Measurements from ENCODE around the gene RASSF5. TPM values are rescaled to one million over a fixed set of nuclear protein-coding genes. Genes with fewer than 3 reads are reported as not detected.
"Not testable (repeated sequence)": the region's sequence is repeated elsewhere in the genome, so short reads cannot be mapped to it uniquely, and the experiment has no call there.

RASSF5 gene
- total RNA-seq, 2 donors from 2014 or later = 212 to 239 TPM

- Mint-ChIP-seq H3K27ac (peak overlapping the region; percentile 88 to 91), H3K36me3 (peaks cover 0 to 48% of the 10 kb centered on the region in 2 donors), H3K9me3 (no peaks in the 10 kb centered on the region)
- no peak for DNase-seq (ENCODE audit: low spot score in 2 of 2)
- peak in 1 of 2 donors; percentile 46 for ATAC-seq
Measured at GRCh38 chr1:206471415-206471801, 35.9 kb upstream of the RASSF5 start.

- Mint-ChIP-seq H3K36me3 (peaks cover 0 to 52% of the 10 kb centered on the region in 2 donors), H3K9me3 (no peaks in the 10 kb centered on the region), H3K27ac (peak overlapping the region; percentile 91 to 92)
- DNase-seq (ENCODE audit: low spot score in 2 of 2) (no peak), ATAC-seq (peak in 1 of 2 donors; percentile 25)
Measured at GRCh38 chr1:206472024-206472423, 35.3 kb upstream of the RASSF5 start.

DNA sequence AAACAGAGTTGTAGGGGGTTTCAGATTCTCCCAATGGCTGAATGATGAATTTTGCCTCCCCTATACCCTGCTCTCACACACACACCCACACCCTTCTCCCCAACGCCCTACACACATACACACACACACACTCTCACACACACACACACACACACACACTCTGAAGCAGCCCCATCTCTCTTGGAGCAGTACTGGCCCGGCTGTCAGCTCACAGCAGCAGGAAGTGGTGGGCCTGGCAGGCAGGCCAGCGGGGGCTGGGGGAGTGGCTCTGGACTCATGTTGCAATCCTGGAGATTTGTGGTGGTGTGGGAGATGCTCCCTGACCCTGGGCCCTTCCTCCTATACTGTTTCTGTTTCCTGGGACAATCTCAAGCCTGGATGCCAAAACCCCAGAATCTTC is 34.9 kb upstream of the RASSF5 start:
- no peak for DNase-seq (ENCODE audit: low spot score in 2 of 2)
- Mint-ChIP-seq H3K27ac (peak overlapping the region; percentile 91 to 92), H3K36me3 (peaks cover 0 to 54% of the 10 kb centered on the region in 2 donors), H3K9me3 (no peaks in the 10 kb centered on the region)
- peak in 1 of 2 donors; percentile 3 for ATAC-seq

- peaks cover 0 to 54% of the 10 kb centered on the region in 2 donors for H3K36me3 Mint-ChIP-seq
- ATAC-seq = no peak
- DNase-seq (ENCODE audit: low spot score in 2 of 2) = no peak
- peak overlapping the region in 1 of 2 donors; percentile 91 for H3K27ac Mint-ChIP-seq
- no peaks in the 10 kb centered on the region for H3K9me3 Mint-ChIP-seq
Measured at GRCh38 chr1:206472886-206473285, 34.4 kb upstream of the RASSF5 start.

GRCh38 chr1:206476058-206476457 is 31.3 kb upstream of the RASSF5 start:
- no peak for DNase-seq (ENCODE audit: low spot score in 2 of 2)
- peaks cover 0 to 51% of the 10 kb centered on the region in 2 donors for H3K36me3 Mint-ChIP-seq
- no peaks in the 10 kb centered on the region for H3K9me3 Mint-ChIP-seq
- ATAC-seq = no peak
- peak overlapping the region; percentile 46 to 76 for H3K27ac Mint-ChIP-seq

DNA sequence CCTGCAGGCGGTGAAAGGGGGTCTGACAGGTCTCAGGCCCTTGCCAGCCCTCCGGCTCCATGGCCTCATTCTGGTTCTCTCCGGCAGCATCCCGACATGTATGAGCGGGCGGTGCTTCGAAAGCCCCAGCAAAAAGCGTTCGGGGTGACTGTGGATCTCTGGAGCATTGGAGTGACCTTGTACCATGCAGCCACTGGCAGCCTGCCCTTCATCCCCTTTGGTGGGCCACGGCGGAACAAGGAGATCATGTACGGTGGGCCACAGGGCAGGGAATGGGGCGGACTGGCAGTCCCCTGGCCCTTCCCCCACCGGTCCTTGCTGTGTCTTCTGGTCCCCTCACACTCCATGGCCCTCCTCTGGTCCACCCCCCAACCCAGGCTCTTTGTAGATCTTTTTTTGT is 30.7 kb upstream of the RASSF5 start:
- no peak for ATAC-seq
- H3K27ac Mint-ChIP-seq = peak overlapping the region in 1 of 2 donors; percentile 76
- peaks cover 0 to 46% of the 10 kb centered on the region in 2 donors for H3K36me3 Mint-ChIP-seq
- H3K9me3 Mint-ChIP-seq = no peaks in the 10 kb centered on the region
- no peak for DNase-seq (ENCODE audit: low spot score in 2 of 2)

GRCh38 chr1:206477110-206477509 is 30.2 kb upstream of the RASSF5 start:
- DNase-seq (ENCODE audit: low spot score in 2 of 2) = no peak
- no peak for ATAC-seq
- Mint-ChIP-seq H3K27ac (no peak overlapping the region), H3K9me3 (no peaks in the 10 kb centered on the region), H3K36me3 (peaks cover 0 to 41% of the 10 kb centered on the region in 2 donors)

GRCh38 chr1:206477581-206478380 is 29.6 kb upstream of the RASSF5 start:
- no peaks in the 10 kb centered on the region for H3K9me3 Mint-ChIP-seq
- DNase-seq (ENCODE audit: low spot score in 2 of 2) (no peak), ATAC-seq (no peak)
- H3K36me3 Mint-ChIP-seq = peaks cover 0 to 35% of the 10 kb centered on the region in 2 donors
- peak overlapping the region in 1 of 2 donors; percentile 37 for H3K27ac Mint-ChIP-seq

- ATAC-seq = no peak
- H3K27ac Mint-ChIP-seq = no peak overlapping the region
- H3K36me3 Mint-ChIP-seq = peaks cover 0 to 35% of the 10 kb centered on the region in 2 donors
- DNase-seq (ENCODE audit: low spot score in 2 of 2) = no peak
- no peaks in the 10 kb centered on the region for H3K9me3 Mint-ChIP-seq
Measured at GRCh38 chr1:206478746-206479145, 28.6 kb upstream of the RASSF5 start.

GRCh38 chr1:206479183-206480125 is 27.9 kb upstream of the RASSF5 start:
- ATAC-seq = peak; percentile 50 to 53
- peak in 1 of 2 donors; percentile 61 for DNase-seq (ENCODE audit: low spot score in 2 of 2)
- H3K36me3 Mint-ChIP-seq = peaks cover 0 to 28% of the 10 kb centered on the region in 2 donors
- H3K27ac Mint-ChIP-seq = peak overlapping the region; percentile 76 to 81
- no peaks in the 10 kb centered on the region for H3K9me3 Mint-ChIP-seq

- peaks cover 0 to 23% of the 10 kb centered on the region in 2 donors for H3K36me3 Mint-ChIP-seq
- DNase-seq (ENCODE audit: low spot score in 2 of 2) (no peak), ATAC-seq (no peak)
- no peaks in the 10 kb centered on the region for H3K9me3 Mint-ChIP-seq
- H3K27ac Mint-ChIP-seq = peak overlapping the region; percentile 53 to 59
Measured at GRCh38 chr1:206480211-206480610, 27.1 kb upstream of the RASSF5 start.

GRCh38 chr1:206482611-206483010 is 24.7 kb upstream of the RASSF5 start:
- ATAC-seq (no peak), DNase-seq (ENCODE audit: low spot score in 2 of 2) (no peak)
- Mint-ChIP-seq H3K27ac (peak overlapping the region in 1 of 2 donors; percentile 48), H3K9me3 (no peaks in the 10 kb centered on the region), H3K36me3 (peaks cover 0 to 6% of the 10 kb centered on the region in 2 donors)

- H3K27ac Mint-ChIP-seq = not testable (repeated sequence)
Measured at GRCh38 chr1:206483864-206484263, 23.5 kb upstream of the RASSF5 start.

DNA sequence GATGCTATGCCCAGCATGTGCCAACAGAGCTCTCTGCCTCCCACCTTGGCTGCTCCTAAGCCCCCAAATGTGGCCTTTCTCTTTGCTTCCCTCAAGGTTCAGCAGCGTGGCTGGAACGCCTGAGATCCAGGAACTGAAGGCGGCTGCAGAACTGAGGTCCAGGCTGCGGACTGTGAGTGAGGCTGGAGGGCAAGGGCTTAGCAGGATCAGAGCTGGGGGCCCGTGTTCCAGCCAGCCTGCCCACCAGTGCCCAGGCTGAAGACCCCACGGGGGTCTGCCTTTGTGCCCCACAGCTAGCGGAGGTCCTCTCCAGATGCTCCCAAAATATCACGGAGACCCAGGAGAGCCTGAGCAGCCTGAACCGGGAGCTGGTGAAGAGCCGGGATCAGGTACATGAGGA is 22.4 kb upstream of the RASSF5 start:
- H3K27ac Mint-ChIP-seq = peak overlapping the region in 1 of 2 donors; percentile 60
- DNase-seq (ENCODE audit: low spot score in 2 of 2) (no peak), ATAC-seq (no peak)
- no peaks in the 10 kb centered on the region for H3K9me3 Mint-ChIP-seq
- no peaks in the 10 kb centered on the region for H3K36me3 Mint-ChIP-seq

More at GRCh38 chr1:206483864-206484263, 23.5 kb upstream of the RASSF5 start:
- not testable (repeated sequence) for ATAC-seq; H3K36me3 Mint-ChIP-seq; H3K9me3 Mint-ChIP-seq; DNase-seq (ENCODE audit: low spot score in 2 of 2)

DNA sequence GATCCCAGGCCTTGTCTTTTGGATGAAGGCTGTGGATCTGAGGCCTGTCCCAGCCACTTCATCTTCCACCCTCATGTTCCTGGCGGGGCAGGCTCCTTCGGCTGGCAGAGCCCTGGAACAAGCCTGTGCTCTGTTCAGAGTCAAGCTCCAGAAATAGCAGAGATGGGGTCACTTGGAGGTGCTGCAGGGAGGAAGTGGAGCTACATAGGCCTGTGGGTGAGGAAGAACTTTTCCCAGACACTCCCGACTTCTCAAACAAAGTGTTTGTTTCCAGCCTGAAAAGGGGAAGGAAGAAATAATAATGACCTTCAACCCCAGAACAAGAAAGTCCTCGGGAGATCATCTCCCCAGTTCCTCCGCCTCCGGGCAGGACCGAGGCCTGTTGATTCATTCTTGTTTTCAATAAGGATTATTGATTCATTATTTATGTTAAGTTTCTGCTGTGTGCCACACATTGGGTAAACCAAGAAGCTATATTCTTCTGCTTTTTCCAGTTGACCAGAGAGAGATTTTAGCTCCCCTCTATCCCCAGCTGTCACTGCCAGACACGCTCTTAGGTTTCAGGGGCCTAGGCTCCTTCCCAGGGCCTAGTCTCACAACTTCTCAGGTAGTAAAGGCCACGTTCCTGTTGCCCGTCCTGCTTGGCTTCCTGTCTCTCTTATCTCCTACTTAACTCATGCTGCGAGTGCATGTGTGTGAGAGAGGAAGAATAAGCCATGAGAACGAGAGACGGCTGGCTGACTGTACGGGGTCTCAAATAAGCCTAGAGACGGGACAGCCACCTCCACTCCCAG is 20.1 kb upstream of the RASSF5 start:
- H3K36me3 Mint-ChIP-seq = no peaks in the 10 kb centered on the region
- ATAC-seq = no peak
- DNase-seq (ENCODE audit: low spot score in 2 of 2) = no peak
- H3K9me3 Mint-ChIP-seq = no peaks in the 10 kb centered on the region
- H3K27ac Mint-ChIP-seq = peak overlapping the region; percentile 45 to 63

- Mint-ChIP-seq H3K9me3 (no peaks in the 10 kb centered on the region), H3K36me3 (no peaks in the 10 kb centered on the region), H3K27ac (peak overlapping the region; percentile 45 to 63)
- DNase-seq (ENCODE audit: low spot score in 2 of 2) = no peak
- ATAC-seq = no peak
Measured at GRCh38 chr1:206487970-206488369, 19.4 kb upstream of the RASSF5 start.
